MM.1S (cell line): ENCODE results near the gene IGFN1.

Source experiments
- DNase-seq: peaks from one replicate; pipeline ENCODE4 v3.0.0-alpha.2; 2015
- H2AFZ ChIP-seq: fragments of 300-600 bp; sonication (generic); 2 replicates; pipeline ENCODE4 v1.6.0; 2016; ENCODE audit warnings: antibody characterized with exemption, low read length
- H3F3A ChIP-seq: fragments of 300-600 bp; sonication (generic); 2 replicates; pipeline ENCODE4 v1.6.1; 2016; ENCODE audit warnings: mild to moderate bottlenecking, antibody characterized with exemption, low read length, moderate library complexity, mixed read lengths; ENCODE audit not compliant: insufficient read depth
- H3K27ac ChIP-seq: fragments of 300-600 bp; sonication (generic); 2 replicates; pipeline ENCODE4 v1.5.1; 2016; ENCODE audit warnings: mild to moderate bottlenecking, low read length
- H3K27me3 ChIP-seq: fragments of 300-600 bp; sonication (generic); replicated peaks from 2 replicates; pipeline ENCODE4 v1.6.0; 2016; ENCODE audit warnings: low read length; ENCODE audit not compliant: insufficient read depth
- H3K36me3 ChIP-seq: fragments of 300-600 bp; sonication (generic); replicated peaks from 2 replicates; pipeline ENCODE4 v1.6.1; 2016; ENCODE audit warnings: mild to moderate bottlenecking, low read length, mixed read lengths; ENCODE audit not compliant: insufficient read depth
- H3K4me1 ChIP-seq: fragments of 300-600 bp; sonication (generic); 2 replicates; pipeline ENCODE4 v1.6.1; 2016; ENCODE audit warnings: low read length, mixed read lengths
- H3K4me2 ChIP-seq: fragments of 300-600 bp; sonication (generic); 2 replicates; pipeline ENCODE4 v1.6.0; 2016; ENCODE audit warnings: low read depth, low read length
- H3K4me3 ChIP-seq: fragments of 300-600 bp; sonication (generic); 2 replicates; pipeline ENCODE4 v1.5.1; 2016; ENCODE audit warnings: low read length, mixed read lengths
- H3K79me2 ChIP-seq: fragments of 300-600 bp; sonication (generic); 2 replicates; pipeline ENCODE4 v1.6.1; 2016; ENCODE audit warnings: mixed run types, low read length, mixed read lengths
- H3K9ac ChIP-seq: fragments of 300-600 bp; sonication (generic); 2 replicates; pipeline ENCODE4 v1.6.1; 2016; ENCODE audit warnings: low read length, mixed read lengths
- H3K9me2 ChIP-seq: fragments of 300-600 bp; sonication (generic); replicated peaks from 2 replicates; pipeline ENCODE4 v1.6.1; 2016; ENCODE audit warnings: mild to moderate bottlenecking, low read length, mixed read lengths; ENCODE audit not compliant: insufficient read depth
- H3K9me3 ChIP-seq: fragments of 300-600 bp; sonication (generic); replicated peaks from 2 replicates; pipeline ENCODE4 v1.6.1; 2016; ENCODE audit warnings: mild to moderate bottlenecking, low read length, mixed read lengths; ENCODE audit not compliant: insufficient read depth
- H4K20me1 ChIP-seq: fragments of 300-600 bp; sonication (generic); 2 replicates; pipeline ENCODE4 v1.6.1; 2016; ENCODE audit warnings: mild to moderate bottlenecking, low read length, moderate library complexity, mixed read lengths; ENCODE audit not compliant: insufficient read depth
- CTCF ChIP-seq: fragments of 300-600 bp; sonication (generic); IDR thresholded peaks from 2 replicates; pipeline ENCODE4 v1.5.1; 2016; ENCODE audit warnings: antibody characterized with exemption, low read length, mixed read lengths
- EZH2 ChIP-seq: fragments of 300-600 bp; sonication (generic); optimal IDR thresholded peaks from 2 replicates; pipeline ENCODE3; 2017; ENCODE audit warnings: low read depth, mild to moderate bottlenecking, antibody characterized with exemption, low read length, mixed read lengths
- EZH2phosphoT487 ChIP-seq: fragments of 300-600 bp; sonication (generic); IDR thresholded peaks from 2 replicates; pipeline ENCODE4 v1.6.1; 2018; ENCODE audit warnings: antibody characterized with exemption, low read length

Gene IGFN1

DNA sequence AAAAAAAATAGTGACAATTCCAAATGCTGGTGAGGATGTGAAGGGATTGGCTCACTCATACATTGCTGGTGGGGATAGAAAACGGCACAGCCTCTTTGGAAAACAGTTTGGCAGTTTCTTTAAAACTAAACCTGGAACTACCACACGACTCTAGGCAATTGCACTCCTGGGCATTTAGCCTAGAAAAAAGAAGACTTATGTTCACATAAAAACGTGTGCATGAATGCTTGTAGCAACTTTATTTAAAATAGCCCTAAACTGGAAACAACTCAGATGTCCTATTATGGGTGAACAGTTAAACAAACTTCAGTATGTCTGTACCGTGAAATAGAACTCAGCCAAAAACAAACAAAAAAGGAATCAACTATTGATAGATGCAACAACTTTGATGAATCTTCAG, 26.9 kb upstream of the IGFN1 start:
- Histone ChIP-seq H3K27ac (no peak overlapping the region), H3K4me3 (no peak overlapping the region), H3K4me2 (no peak overlapping the region), H3K4me1 (no peaks in the 10 kb centered on the region), H3K9me3 (no peaks in the 10 kb centered on the region), H3K9me2 (no peaks in the 10 kb centered on the region), H3F3A (no peaks in the 10 kb centered on the region), H3K79me2 (no peaks in the 10 kb centered on the region), H3K36me3 (no peaks in the 10 kb centered on the region), H3K9ac (no peak overlapping the region), H2AFZ (no peak overlapping the region), H3K27me3 (no peaks in the 10 kb centered on the region), H4K20me1 (no peaks in the 10 kb centered on the region)
- TF ChIP-seq EZH2phosphoT487 (no peak), EZH2 (no peak), CTCF (no peak)
- DNase-seq = no peak

GRCh38 chr1:201164645-201165044, 26.0 kb upstream of the IGFN1 start:
- Histone ChIP-seq H3K9me2 (no peaks in the 10 kb centered on the region), H3K9me3 (no peaks in the 10 kb centered on the region), H3K4me2 (no peak overlapping the region), H3F3A (no peaks in the 10 kb centered on the region), H3K27me3 (no peaks in the 10 kb centered on the region), H3K36me3 (no peaks in the 10 kb centered on the region), H3K4me1 (no peaks in the 10 kb centered on the region), H3K79me2 (no peaks in the 10 kb centered on the region), H3K9ac (no peak overlapping the region), H3K27ac (no peak overlapping the region), H2AFZ (no peak overlapping the region), H4K20me1 (no peaks in the 10 kb centered on the region), H3K4me3 (no peak overlapping the region)
- no peak for TF ChIP-seq CTCF
- no peak for TF ChIP-seq EZH2phosphoT487
- no peak for TF ChIP-seq EZH2
- DNase-seq = no peak

- Histone ChIP-seq H3K9me2 (no peaks in the 10 kb centered on the region), H3K4me3 (no peak overlapping the region), H3K36me3 (no peaks in the 10 kb centered on the region), H3F3A (peaks cover 22% of the 10 kb centered on the region), H3K4me2 (no peak overlapping the region), H3K4me1 (peaks cover 14% of the 10 kb centered on the region), H3K27me3 (no peaks in the 10 kb centered on the region), H4K20me1 (no peaks in the 10 kb centered on the region), H3K9ac (no peak overlapping the region), H3K79me2 (no peaks in the 10 kb centered on the region), H2AFZ (no peak overlapping the region), H3K27ac (no peak overlapping the region), H3K9me3 (no peaks in the 10 kb centered on the region)
- TF ChIP-seq CTCF (no peak), EZH2 (no peak), EZH2phosphoT487 (no peak)
- DNase-seq = no peak
These were observed 23.3 kb upstream of the IGFN1 start for GRCh38 chr1:201167041-201167991.
